Gastroesophageal sphincter (tissue), 4 donors: ENCODE data around the gene TMCC1. TPM values are rescaled to one million over a fixed set of nuclear protein-coding genes. Genes with fewer than 3 reads are reported as not detected.

Experiments
- ATAC-seq: fragments of 150-250 bp; one replicate; pipeline ENCODE4 v1.9.1; 2016; ENCODE audit warnings: mild to moderate bottlenecking, moderate library complexity
- H3K27ac ChIP-seq, 4 donors: fragments of 200-600 bp; sonication (generic) in 3 of 4; 1 replicate in 3 of 4; 2 replicates in 1 of 4; pipeline ENCODE4 v1.5.1; 2016 to 2019
- H3K27me3 ChIP-seq: fragments of 200-600 bp; sonication (generic); one replicate; pipeline ENCODE4 v1.5.1; 2019
- H3K36me3 ChIP-seq, 2 donors: fragments of 200-600 bp; sonication (generic); one replicate each; pipeline ENCODE4 v1.5.1; 2019; ENCODE audit warnings: control low read depth in 1 of 2
- H3K4me1 ChIP-seq, 3 donors: fragments of 200-600 bp; sonication (generic); 1 replicate in 2 of 3; 2 replicates in 1 of 3; pipeline ENCODE4 v1.5.1; 2016 to 2019; ENCODE audit warnings: control low read depth in 2 of 3
- H3K4me3 ChIP-seq, 2 donors: fragments of 200-600 bp; sonication (generic); one replicate each; pipeline ENCODE4 v1.5.1; 2019; ENCODE audit warnings: mild to moderate bottlenecking in 1 of 2, moderate library complexity in 1 of 2
- H3K9me3 ChIP-seq, 3 donors: fragments of 200-600 bp; sonication (generic); one replicate each; pipeline ENCODE4 v1.5.1; 2017 to 2019; ENCODE audit warnings: control low read depth in 2 of 3
- CTCF ChIP-seq, 4 experiments: fragments of 200-600 bp in 2 of 4; fragments of 450-650 bp in 2 of 4; sonication (generic) in 1 of 4; IDR thresholded peaks; one replicate each; pipeline ENCODE4 v1.5.1; 2017 to 2019; ENCODE audit warnings: antibody characterized with exemption in 4 of 4, mild to moderate bottlenecking in 2 of 4, moderate library complexity in 2 of 4
- EP300 ChIP-seq: sonication (generic); formaldehyde crosslinking; IDR thresholded peaks from one replicate; pipeline ENCODE4 v1.6.1; 2017; ENCODE audit warnings: antibody characterized with exemption, mild to moderate bottlenecking
- POLR2A ChIP-seq, 2 donors: fragments of 450-650 bp; IDR thresholded peaks; one replicate each; pipeline ENCODE4 v1.6.1; 2017; ENCODE audit warnings: antibody characterized with exemption in 2 of 2, mild to moderate bottlenecking in 2 of 2, moderate library complexity in 1 of 2
- POLR2AphosphoS5 ChIP-seq: sonication (generic); formaldehyde crosslinking; IDR thresholded peaks from one replicate; pipeline ENCODE4 v1.6.1; 2017; ENCODE audit warnings: antibody characterized with exemption
- WGBS, 2 donors: methylation state at CpG; one replicate each; pipeline ENCODE4 v1.1.5; 2018; ENCODE audit warnings: low coverage in 1 of 2; 5-methylcytosine and 5-hydroxymethylcytosine counted together
- total RNA-seq, 4 donors: library from RNA; depleted of rRNA; stranded (reverse); fragments of >200 nt; gene quantifications; one replicate each; pipeline ENCODE4 v1.1.0, GENCODE V29; 2016

The TMCC1 gene
- total RNA-seq, 4 donors from 2014 or later = 20.3 to 32.7 (median 28.1) TPM

- Histone ChIP-seq H3K9me3 (no peaks in the 10 kb centered on the region), H3K4me3 (no peak overlapping the region), H3K27me3 (no peaks in the 10 kb centered on the region), H3K4me1 (peaks cover 0 to 91% (median 60%) of the 10 kb centered on the region in 3 donors), H3K36me3 (no peaks in the 10 kb centered on the region), H3K27ac (no peak overlapping the region)
- WGBS, 2 donors = 80 to 100% methylated on average over 3 of the region's 18 CpGs
- ATAC-seq = no peak
- TF ChIP-seq CTCF (IDR thresholded peaks at IDR 0.05) (no peak), POLR2A (IDR thresholded peaks at IDR 0.05) (no peak), POLR2AphosphoS5 (no peak), EP300 (no peak)
These were observed 272.5 kb downstream of the TMCC1 start for GRCh38 chr3:129620828-129621559.

GRCh38 chr3:129619726-129620162 is 273.8 kb downstream of the TMCC1 start:
- peaks cover 0 to 91% (median 53%) of the 10 kb centered on the region in 3 donors for H3K4me1 ChIP-seq
- ATAC-seq = no peak

GRCh38 chr3:129618901-129619671 is 274.4 kb downstream of the TMCC1 start:
- ATAC-seq = no peak
- no peak for TF ChIP-seq EP300
- TF ChIP-seq POLR2A (IDR thresholded peaks at IDR 0.05) = no peak
- no peak for TF ChIP-seq POLR2AphosphoS5
- TF ChIP-seq CTCF (IDR thresholded peaks at IDR 0.05) = no peak
- Histone ChIP-seq H3K27me3 (no peaks in the 10 kb centered on the region), H3K4me3 (no peak overlapping the region), H3K9me3 (no peaks in the 10 kb centered on the region), H3K36me3 (no peaks in the 10 kb centered on the region), H3K4me1 (peaks cover 0 to 88% (median 49%) of the 10 kb centered on the region in 3 donors), H3K27ac (peak overlapping the region in 3 of 4 donors; percentile 52 to 64 (median 54))
- WGBS, 2 donors = 59 to 80% methylated on average over 1 to 11 of the region's 23 CpGs

More at GRCh38 chr3:129619726-129620162, 273.8 kb downstream of the TMCC1 start:
- Histone ChIP-seq H3K4me3 (no peak overlapping the region), H3K27me3 (no peaks in the 10 kb centered on the region), H3K36me3 (no peaks in the 10 kb centered on the region), H3K27ac (peak overlapping the region in 3 of 4 donors; percentile 52 to 64 (median 54)), H3K9me3 (no peaks in the 10 kb centered on the region)
- WGBS, 2 donors = 80% methylated on average over 1 of the region's 6 CpGs; no CpG with 5 or more reads in 1 of the 2 donors
- no peak for TF ChIP-seq POLR2A (IDR thresholded peaks at IDR 0.05)
- TF ChIP-seq POLR2AphosphoS5 = no peak
- no peak for TF ChIP-seq EP300
- no peak for TF ChIP-seq CTCF (IDR thresholded peaks at IDR 0.05)

- WGBS, 2 donors = 68 to 79% methylated on average over 4 to 9 of the region's 15 CpGs
- Histone ChIP-seq H3K4me3 (no peak overlapping the region), H3K9me3 (no peaks in the 10 kb centered on the region), H3K27ac (peak overlapping the region in 3 of 4 donors; percentile 52 to 64 (median 54)), H3K4me1 (peaks cover 0 to 81% (median 43%) of the 10 kb centered on the region in 3 donors), H3K27me3 (no peaks in the 10 kb centered on the region), H3K36me3 (no peaks in the 10 kb centered on the region)
- ATAC-seq = no peak
- TF ChIP-seq POLR2A (IDR thresholded peaks at IDR 0.05) (no peak), EP300 (no peak), POLR2AphosphoS5 (no peak), CTCF (IDR thresholded peaks at IDR 0.05) (no peak)
These were observed 275.2 kb downstream of the TMCC1 start for GRCh38 chr3:129618186-129618820.
